ENCODE results near the gene ADAMTSL5. TPM values are rescaled to one million over a fixed set of nuclear protein-coding genes. Genes with fewer than 3 reads are reported as not detected.

Gene ADAMTSL5
- total RNA-seq, 1 experiment from 2014 or later: 23.9 TPM

GRCh38 chr19:1474765-1475351 is 38.0 kb downstream of the ADAMTSL5 start:
- Mint-ChIP-seq H3K4me1 (ENCODE audit: low read depth, unreplicated experiment) (peaks cover 4% of the 10 kb centered on the region), H3K36me3 (ENCODE audit: insufficient read depth, unreplicated experiment) (peaks cover 60% of the 10 kb centered on the region), H3K27ac (ENCODE audit: unreplicated experiment) (no peak overlapping the region), H3K9me3 (ENCODE audit: unreplicated experiment) (no peaks in the 10 kb centered on the region), H3K4me3 (ENCODE audit: unreplicated experiment) (no peak overlapping the region), H3K27me3 (ENCODE audit: insufficient read depth, unreplicated experiment) (no peaks in the 10 kb centered on the region)
- ChIA-PET POLR2A (interaction anchor here (0.5 kb wide), 1 partner anchor 36 kb away, joined by 4 read pairs; the partner anchor contains the start of gene RPS15), CTCF (interaction anchor here (0.6 kb wide), 1 partner anchor 855 kb away, joined by 4 read pairs; no protein-coding TSS in a partner anchor)
- intact Hi-C loops (cut with micrococcal nuclease; ENCODE audit: unreplicated experiment): loop anchor here (5.0 kb wide), 1 partner anchor 68 kb away; the partner anchor contains the start of gene DAZAP1
- no peaks in the 10 kb centered on the region for H3K9me3 ChIP-seq
- no peak overlapping the region for H3K4me3 ChIP-seq (ENCODE audit: low read depth, low read length)
- BruUV-seq (replicated peaks): no TSS peak
- H3K36me3 ChIP-seq (ENCODE audit: control insufficient read depth, insufficient read depth, low read length): no peaks in the 10 kb centered on the region; the same call in 1 of the 2 replicates
- H3K4me1 ChIP-seq: peaks cover 15% of the 10 kb centered on the region
- no peak for DNase-seq
- no peak for TF ChIP-seq CTCF (IDR thresholded peaks at IDR 0.05; ENCODE audit: insufficient read depth in 1 of 2, low read depth in 1 of 2, low read length in 1 of 2, severe bottlenecking in 1 of 2, unreplicated experiment in 1 of 2)
- H3K27me3 ChIP-seq (replicated peaks; ENCODE audit: control insufficient read depth, insufficient read depth, low read length): no peaks in the 10 kb centered on the region

- intact Hi-C loops (cut with micrococcal nuclease; ENCODE audit: unreplicated experiment): loop anchor here (5.0 kb wide), 1 partner anchor 67 kb away; the partner anchor contains the start of gene DAZAP1
- Histone ChIP-seq H3K4me3 (ENCODE audit: low read depth, low read length) (no peak overlapping the region), H3K9me3 (no peaks in the 10 kb centered on the region), H3K36me3 (ENCODE audit: control insufficient read depth, insufficient read depth, low read length) (no peaks in the 10 kb centered on the region; the same call in 1 of the 2 replicates), H3K4me1 (peaks cover 15% of the 10 kb centered on the region), H3K27me3 (replicated peaks; ENCODE audit: control insufficient read depth, insufficient read depth, low read length) (no peaks in the 10 kb centered on the region)
- ChIA-PET CTCF (no interaction called here), POLR2A (interaction anchor here (0.5 kb wide), 1 partner anchor 167 kb away, joined by 4 read pairs; no protein-coding TSS in a partner anchor)
- BruUV-seq (replicated peaks): no TSS peak
- peaks cover 4% of the 10 kb centered on the region for H3K4me1 Mint-ChIP-seq (ENCODE audit: low read depth, unreplicated experiment)
- DNase-seq: no peak
- no peak overlapping the region for H3K27ac Mint-ChIP-seq (ENCODE audit: unreplicated experiment)
- no peak for TF ChIP-seq CTCF (IDR thresholded peaks at IDR 0.05; ENCODE audit: insufficient read depth in 1 of 2, low read depth in 1 of 2, low read length in 1 of 2, severe bottlenecking in 1 of 2, unreplicated experiment in 1 of 2)
- H3K27me3 Mint-ChIP-seq (ENCODE audit: insufficient read depth, unreplicated experiment): no peaks in the 10 kb centered on the region
- H3K9me3 Mint-ChIP-seq (ENCODE audit: unreplicated experiment): no peaks in the 10 kb centered on the region
- H3K36me3 Mint-ChIP-seq (ENCODE audit: insufficient read depth, unreplicated experiment): peaks cover 59% of the 10 kb centered on the region
- H3K4me3 Mint-ChIP-seq (ENCODE audit: unreplicated experiment): no peak overlapping the region
Measured at GRCh38 chr19:1474011-1474764, 38.6 kb downstream of the ADAMTSL5 start.

GRCh38 chr19:1473085-1473851 is 39.6 kb downstream of the ADAMTSL5 start:
- no peak overlapping the region for H3K27ac Mint-ChIP-seq (ENCODE audit: unreplicated experiment)
- no peaks in the 10 kb centered on the region for H3K9me3 Mint-ChIP-seq (ENCODE audit: unreplicated experiment)
- no peaks in the 10 kb centered on the region; the same call in 1 of the 2 replicates for H3K36me3 ChIP-seq (ENCODE audit: control insufficient read depth, insufficient read depth, low read length)
- H3K4me1 Mint-ChIP-seq (ENCODE audit: low read depth, unreplicated experiment): peaks cover 4% of the 10 kb centered on the region
- H3K4me3 Mint-ChIP-seq (ENCODE audit: unreplicated experiment): no peak overlapping the region
- H3K4me3 ChIP-seq (ENCODE audit: low read depth, low read length): no peak overlapping the region
- H3K9me3 ChIP-seq: no peaks in the 10 kb centered on the region
- H3K4me1 ChIP-seq: peaks cover 15% of the 10 kb centered on the region
- H3K27me3 ChIP-seq (replicated peaks; ENCODE audit: control insufficient read depth, insufficient read depth, low read length): no peaks in the 10 kb centered on the region
- no TSS peak for BruUV-seq (replicated peaks)
- peaks cover 52% of the 10 kb centered on the region for H3K36me3 Mint-ChIP-seq (ENCODE audit: insufficient read depth, unreplicated experiment)
- H3K27me3 Mint-ChIP-seq (ENCODE audit: insufficient read depth, unreplicated experiment): no peaks in the 10 kb centered on the region
- ChIA-PET CTCF (no interaction called here), POLR2A (no interaction called here)
- TF ChIP-seq CTCF (IDR thresholded peaks at IDR 0.05; ENCODE audit: insufficient read depth in 1 of 2, low read depth in 1 of 2, low read length in 1 of 2, severe bottlenecking in 1 of 2, unreplicated experiment in 1 of 2): no peak
- DNase-seq: no peak
- intact Hi-C loops (cut with micrococcal nuclease; ENCODE audit: unreplicated experiment): loop anchor here (5.0 kb wide), 1 partner anchor 66 kb away; the partner anchor contains the start of gene DAZAP1
